CD4-positive, alpha-beta T cell (primary cell): Measurements from ENCODE around the gene IP6K3. TPM values are rescaled to one million over a fixed set of nuclear protein-coding genes. Genes with fewer than 3 reads are reported as not detected.

ENCODE experiments used
- ATAC-seq: fragments of 200-7000 bp; cut with Tn5 transposase; one replicate; pipeline ENCODE4 v1.10.0; 2022; ENCODE audit warnings: mild to moderate bottlenecking; ENCODE audit not compliant: poor library complexity
- CTCF ChIA-PET: fragments of 350-600 bp; sonication (Branson Sonifier 250); formaldehyde crosslinking; loops from one replicate; lab custom pipeline; 2021; ENCODE audit warnings: antibody characterized with exemption, inconsistent platforms; lab: Charles Lee
- POLR2A ChIA-PET: fragments of 350-600 bp; sonication (Branson Sonifier 250); formaldehyde crosslinking; loops from one replicate; lab custom pipeline; 2021; ENCODE audit warnings: antibody characterized with exemption, inconsistent platforms; lab: Charles Lee
- DNase-seq, 14 experiments: peaks; one replicate each; pipeline ENCODE4 v3.0.0-alpha.2; 2013 to 2020; ENCODE audit warnings: mixed read lengths in 2 of 14
- H3K27ac ChIP-seq, 2 donors: one replicate each; pipeline versions ENCODE4 v1.5.1 to v1.7.0; 2013; ENCODE audit warnings: low read length in 2 of 2, low read depth in 1 of 2, mild to moderate bottlenecking in 1 of 2
- H3K27me3 ChIP-seq, 2 experiments: 1 replicate in 1 of 2; 2 replicates in 1 of 2; pipeline versions ENCODE4 v1.6.1 to v1.7.0; 2013; ENCODE audit warnings: low read length in 2 of 2, control low read depth in 1 of 2, mild to moderate bottlenecking in 1 of 2, moderate library complexity in 1 of 2; ENCODE audit not compliant: insufficient read depth in 2 of 2, control insufficient read depth in 1 of 2
- H3K36me3 ChIP-seq: one replicate; pipeline ENCODE4 v1.6.1; 2013; ENCODE audit warnings: low read length, control low read depth; ENCODE audit not compliant: insufficient read depth
- H3K4me1 ChIP-seq: one replicate; pipeline ENCODE4 v1.6.1; 2013; ENCODE audit warnings: low read length, control low read depth; ENCODE audit not compliant: insufficient read depth
- H3K4me3 ChIP-seq: one replicate; pipeline ENCODE4 v1.5.1; 2013; ENCODE audit warnings: mild to moderate bottlenecking, low read length, moderate library complexity
- H3K9me3 ChIP-seq, 2 experiments: 1 replicate in 1 of 2; 2 replicates in 1 of 2; pipeline versions ENCODE4 v1.6.1 to v1.7.0; 2013; ENCODE audit warnings: low read length in 2 of 2, mild to moderate bottlenecking in 2 of 2, control low read depth in 1 of 2, moderate library complexity in 1 of 2; ENCODE audit not compliant: control insufficient read depth in 1 of 2, insufficient read depth in 1 of 2
- H3K27ac Mint-ChIP-seq: one replicate; pipeline ENCODE4 v1.8.0; 2020; ENCODE audit warnings: mixed read lengths
- H3K27me3 Mint-ChIP-seq: one replicate; pipeline ENCODE4 v1.8.0; 2021; ENCODE audit warnings: mixed read lengths
- H3K36me3 Mint-ChIP-seq: one replicate; pipeline ENCODE4 v1.8.0; 2021; ENCODE audit warnings: low read depth, mixed read lengths
- H3K4me1 Mint-ChIP-seq: one replicate; pipeline ENCODE4 v1.8.0; 2021; ENCODE audit warnings: low read depth, mixed read lengths
- H3K4me3 Mint-ChIP-seq: one replicate; pipeline ENCODE4 v1.8.0; 2020; ENCODE audit warnings: mild to moderate bottlenecking, mixed read lengths
- H3K9me3 Mint-ChIP-seq: one replicate; pipeline ENCODE4 v1.8.0; 2020; ENCODE audit warnings: mixed read lengths
- intact Hi-C, 2 experiments: fragments of 100-400 bp; cut with DNase I in 1 of 2; cut with micrococcal nuclease in 1 of 2; formaldehyde crosslinking; loops; one replicate each; pipeline versions ENCODE4 v1.15.1 to v1.9.0; 2023 to 2025; cut with DNase I, micrococcal nuclease
- total RNA-seq, 174 experiments: library from RNA in 2 of 174; stranded (reverse) in 2 of 174; gene quantifications; one replicate each; pipeline ENCODE4 v1.2.3 and lab custom pipeline; 2021 to 2026
- TF ChIP-seq, protein P1 (sequence below): fragments of 200-600 bp; IDR thresholded peaks from one replicate; pipeline ENCODE4 v1.8.0; 2022; ENCODE audit warnings: antibody characterized with exemption, mild to moderate bottlenecking

The IP6K3 gene
- total RNA-seq, 2 experiments from 2014 or later = not detected

DNA sequence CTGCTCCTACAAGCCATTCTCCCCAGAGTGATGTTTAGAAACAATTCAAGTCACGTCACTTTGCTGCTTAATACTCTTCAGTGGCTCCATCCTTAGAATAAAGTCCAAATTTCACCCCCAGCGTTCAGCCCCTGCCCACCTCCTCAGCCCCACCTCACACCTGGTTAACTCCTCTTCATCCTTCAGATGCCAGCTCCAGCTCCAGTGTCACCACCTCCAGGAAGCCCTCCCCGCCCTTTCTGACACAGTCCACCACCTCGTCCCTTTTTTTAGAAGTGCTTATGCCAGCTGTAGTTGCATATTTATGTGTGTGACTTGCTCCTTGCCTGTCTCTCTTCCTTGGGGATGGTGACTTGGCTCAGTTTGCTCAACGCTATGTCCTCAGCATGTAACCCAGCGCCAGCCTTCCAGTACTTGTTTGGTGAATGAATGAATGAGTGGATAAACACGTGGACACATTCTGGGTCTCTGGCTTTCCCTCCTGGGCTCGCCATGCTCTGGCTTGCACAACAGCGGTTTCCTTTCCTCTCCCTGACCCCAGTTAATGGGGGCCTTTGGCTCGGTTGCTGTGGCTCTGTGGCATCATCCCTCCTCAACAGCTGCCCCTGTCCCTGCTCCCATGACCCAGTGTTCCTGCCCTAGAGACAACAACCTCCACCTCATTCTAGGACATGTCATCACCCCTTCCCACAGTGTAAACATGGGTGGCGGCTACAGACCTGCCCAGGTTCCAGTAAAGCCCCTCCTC, 3.7 kb upstream of the IP6K3 start:
- DNase-seq (no peak), ATAC-seq (no peak)
- no peak overlapping the region for H3K4me3 ChIP-seq
- H3K4me1 ChIP-seq = no peaks in the 10 kb centered on the region
- peaks cover 0 to 2% of the 10 kb centered on the region in 2 experiments for H3K27me3 ChIP-seq
- intact Hi-C loops = no loop called here
- POLR2A ChIA-PET = no interaction called here
- H3K27ac Mint-ChIP-seq = no peak overlapping the region
- H3K27me3 Mint-ChIP-seq = no peaks in the 10 kb centered on the region
- TF ChIP-seq, protein P1, sequence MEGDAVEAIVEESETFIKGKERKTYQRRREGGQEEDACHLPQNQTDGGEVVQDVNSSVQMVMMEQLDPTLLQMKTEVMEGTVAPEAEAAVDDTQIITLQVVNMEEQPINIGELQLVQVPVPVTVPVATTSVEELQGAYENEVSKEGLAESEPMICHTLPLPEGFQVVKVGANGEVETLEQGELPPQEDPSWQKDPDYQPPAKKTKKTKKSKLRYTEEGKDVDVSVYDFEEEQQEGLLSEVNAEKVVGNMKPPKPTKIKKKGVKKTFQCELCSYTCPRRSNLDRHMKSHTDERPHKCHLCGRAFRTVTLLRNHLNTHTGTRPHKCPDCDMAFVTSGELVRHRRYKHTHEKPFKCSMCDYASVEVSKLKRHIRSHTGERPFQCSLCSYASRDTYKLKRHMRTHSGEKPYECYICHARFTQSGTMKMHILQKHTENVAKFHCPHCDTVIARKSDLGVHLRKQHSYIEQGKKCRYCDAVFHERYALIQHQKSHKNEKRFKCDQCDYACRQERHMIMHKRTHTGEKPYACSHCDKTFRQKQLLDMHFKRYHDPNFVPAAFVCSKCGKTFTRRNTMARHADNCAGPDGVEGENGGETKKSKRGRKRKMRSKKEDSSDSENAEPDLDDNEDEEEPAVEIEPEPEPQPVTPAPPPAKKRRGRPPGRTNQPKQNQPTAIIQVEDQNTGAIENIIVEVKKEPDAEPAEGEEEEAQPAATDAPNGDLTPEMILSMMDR = no peak
- H3K9me3 ChIP-seq = no peaks in the 10 kb centered on the region
- no peak overlapping the region for H3K27ac ChIP-seq
- H3K36me3 Mint-ChIP-seq = no peaks in the 10 kb centered on the region
- no peaks in the 10 kb centered on the region for H3K4me1 Mint-ChIP-seq
- no peak overlapping the region for H3K4me3 Mint-ChIP-seq
- H3K9me3 Mint-ChIP-seq = no peaks in the 10 kb centered on the region
- no peaks in the 10 kb centered on the region for H3K36me3 ChIP-seq
- CTCF ChIA-PET = no interaction called here

GRCh38 chr6:33749401-33749800, 2.7 kb upstream of the IP6K3 start:
- TF ChIP-seq, protein P1 = no peak
- POLR2A ChIA-PET = no interaction called here
- peaks cover 2% of the 10 kb centered on the region for H3K4me1 ChIP-seq
- H3K27me3 Mint-ChIP-seq = peaks cover under 1% of the 10 kb centered on the region
- intact Hi-C loops = no loop called here
- CTCF ChIA-PET = no interaction called here
- H3K27ac ChIP-seq = no peak overlapping the region
- H3K4me1 Mint-ChIP-seq = peaks cover under 1% of the 10 kb centered on the region
- no peak overlapping the region for H3K4me3 Mint-ChIP-seq
- no peak overlapping the region for H3K27ac Mint-ChIP-seq
- H3K27me3 ChIP-seq = peaks cover 0 to 2% of the 10 kb centered on the region in 2 experiments
- ATAC-seq = no peak
- DNase-seq = no peak
- no peaks in the 10 kb centered on the region for H3K9me3 ChIP-seq
- no peaks in the 10 kb centered on the region for H3K36me3 Mint-ChIP-seq
- H3K36me3 ChIP-seq = no peaks in the 10 kb centered on the region
- H3K4me3 ChIP-seq = no peak overlapping the region
- H3K9me3 Mint-ChIP-seq = no peaks in the 10 kb centered on the region

DNA sequence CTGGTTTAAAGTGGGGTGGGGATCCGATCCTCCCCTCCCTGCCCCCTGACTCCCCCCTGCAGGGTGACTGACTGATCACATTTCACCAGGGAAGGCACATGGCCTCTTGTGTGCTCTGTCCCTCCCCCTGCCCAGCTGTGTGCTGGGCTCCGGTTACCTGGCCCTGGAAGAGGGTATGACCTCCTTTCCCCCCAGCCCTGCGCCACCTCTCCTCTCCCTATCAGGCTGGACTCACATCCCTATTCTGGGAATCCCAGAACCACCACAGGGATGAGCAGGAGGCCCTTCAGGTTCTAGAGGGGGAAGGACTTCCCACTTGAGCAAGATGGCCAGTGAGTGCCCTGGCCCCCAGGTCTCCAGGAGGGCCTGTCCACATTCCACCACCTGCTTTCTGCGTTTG, 2.1 kb upstream of the IP6K3 start:
- Histone ChIP-seq H3K4me1 (peaks cover 5% of the 10 kb centered on the region), H3K27me3 (peaks cover 0 to 2% of the 10 kb centered on the region in 2 experiments), H3K27ac (no peak overlapping the region), H3K4me3 (no peak overlapping the region), H3K9me3 (no peaks in the 10 kb centered on the region), H3K36me3 (no peaks in the 10 kb centered on the region)
- intact Hi-C loops = no loop called here
- TF ChIP-seq, protein P1 = no peak
- POLR2A ChIA-PET = no interaction called here
- Mint-ChIP-seq H3K9me3 (no peaks in the 10 kb centered on the region), H3K4me1 (peaks cover 5% of the 10 kb centered on the region), H3K27me3 (peaks cover 4% of the 10 kb centered on the region), H3K36me3 (no peaks in the 10 kb centered on the region), H3K27ac (no peak overlapping the region), H3K4me3 (no peak overlapping the region)
- CTCF ChIA-PET = no interaction called here
- ATAC-seq (no peak), DNase-seq (no peak)
